ENCODE data around the gene PRR12.

DNA sequence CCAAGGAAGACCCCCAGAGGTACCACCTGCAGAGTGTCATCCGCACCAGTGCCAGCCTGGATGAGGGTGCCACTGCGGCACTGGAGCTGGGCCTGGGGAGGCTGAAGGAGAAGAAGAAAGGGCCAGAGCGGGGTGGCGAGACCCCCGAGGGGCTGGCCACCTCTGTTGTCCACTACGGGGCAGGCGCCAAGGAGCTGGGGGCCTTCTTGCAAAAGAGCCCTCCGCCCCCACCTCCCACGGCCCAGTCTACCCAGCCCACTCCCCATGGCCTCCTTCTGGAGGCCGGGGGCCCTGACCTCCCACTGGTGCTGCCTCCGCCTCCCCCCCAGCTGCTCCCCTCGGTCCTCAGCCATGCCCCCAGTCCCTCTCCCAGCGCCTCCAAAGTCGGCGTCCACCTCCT is 5.4 kb downstream of the PRR12 start:
- TF ChIP-seq ZNF274 (IDR thresholded peaks at IDR 0.05; ENCODE audit: low read depth, low read length), result no peak
- no peak for TF ChIP-seq YY1 (IDR thresholded peaks at IDR 0.05; ENCODE audit: insufficient read depth, insufficient read length)

Measured in NT2/D1 (cell line).